ENCODE results near the gene OR4N2.
"Not testable (repeated sequence)": the region's sequence is repeated elsewhere in the genome, so short reads cannot be mapped to it uniquely, and the experiment has no call there.

OR4N2 gene, protein sequence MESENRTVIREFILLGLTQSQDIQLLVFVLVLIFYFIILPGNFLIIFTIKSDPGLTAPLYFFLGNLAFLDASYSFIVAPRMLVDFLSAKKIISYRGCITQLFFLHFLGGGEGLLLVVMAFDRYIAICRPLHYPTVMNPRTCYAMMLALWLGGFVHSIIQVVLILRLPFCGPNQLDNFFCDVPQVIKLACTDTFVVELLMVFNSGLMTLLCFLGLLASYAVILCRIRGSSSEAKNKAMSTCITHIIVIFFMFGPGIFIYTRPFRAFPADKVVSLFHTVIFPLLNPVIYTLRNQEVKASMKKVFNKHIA

DNA sequence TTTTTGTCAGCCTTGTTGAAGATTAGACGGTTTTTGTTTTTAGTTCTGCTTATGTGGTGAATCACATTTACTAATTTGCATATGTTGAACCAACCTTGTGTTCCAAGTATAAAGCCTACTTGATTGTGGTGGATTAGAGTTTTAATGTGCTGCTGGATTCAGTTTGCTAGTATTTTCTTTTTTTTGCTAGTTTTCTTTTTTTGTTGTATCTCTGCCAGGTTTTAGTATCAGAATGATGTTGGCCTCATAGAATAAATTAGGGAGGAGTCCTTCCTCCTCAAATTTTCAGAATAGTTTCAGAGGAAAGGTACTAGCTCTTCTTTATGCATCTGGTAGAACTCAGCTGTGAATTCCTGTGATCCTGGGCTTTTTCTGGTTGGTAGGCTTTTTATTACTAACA is at the start of gene OR4N2:
TSS of gene OR4N2 (plus strand) at position 301 of the 400 bp plus-strand sequence. CDS start 23,679 bp downstream, outside the sequence.
- not testable (repeated sequence) for DNase-seq

GRCh38 chr14:19754172-19754571 is 49.4 kb upstream of the OR4N2 start:
- no peak for DNase-seq

DNA sequence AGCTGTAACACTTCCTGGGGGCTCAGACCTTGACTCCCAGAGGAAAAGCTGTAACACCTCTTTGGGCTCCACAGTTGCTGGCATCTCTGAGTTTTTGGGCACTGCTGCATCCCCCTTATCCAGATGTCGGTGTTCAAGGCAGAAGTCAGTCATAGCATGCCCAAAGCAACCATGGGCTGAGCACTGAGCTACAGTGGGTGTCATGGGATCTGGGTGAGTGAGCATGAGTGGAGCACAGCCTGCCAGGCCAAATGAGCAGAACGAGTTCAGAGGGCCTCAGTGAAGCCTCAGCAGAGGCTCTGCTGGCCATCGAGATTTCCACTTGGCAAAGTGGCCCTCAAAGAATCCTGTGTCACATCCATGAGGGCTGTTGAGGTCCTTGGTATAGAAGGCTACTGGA is 32.1 kb upstream of the OR4N2 start:
- not testable (repeated sequence) for DNase-seq

DNA sequence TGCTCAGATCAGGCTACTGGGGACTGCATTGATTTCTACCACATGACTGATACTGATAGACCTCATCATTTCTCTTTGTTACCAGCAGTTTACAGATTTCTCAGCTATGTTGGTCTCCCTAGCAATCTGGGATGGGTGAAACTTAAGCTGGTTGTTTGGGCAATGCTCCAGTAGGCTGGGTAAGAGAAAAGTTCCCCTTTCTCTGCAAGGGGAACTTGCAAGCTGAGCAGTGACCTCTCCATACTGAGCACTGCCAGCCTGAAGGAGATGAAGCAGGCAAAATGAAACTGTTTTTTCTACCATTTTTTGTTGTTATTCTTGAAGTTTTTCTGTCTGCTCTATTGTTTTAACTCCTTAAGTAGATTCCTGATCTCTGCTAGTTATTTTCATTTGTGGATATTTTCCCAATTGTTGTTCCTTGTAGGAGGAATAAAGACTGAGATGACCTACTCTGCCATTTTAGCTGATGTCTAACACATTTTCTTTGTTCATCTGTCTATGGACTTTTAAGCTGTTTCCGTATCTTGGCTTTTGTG is 31.6 kb upstream of the OR4N2 start:
- DNase-seq: no peak

DNA sequence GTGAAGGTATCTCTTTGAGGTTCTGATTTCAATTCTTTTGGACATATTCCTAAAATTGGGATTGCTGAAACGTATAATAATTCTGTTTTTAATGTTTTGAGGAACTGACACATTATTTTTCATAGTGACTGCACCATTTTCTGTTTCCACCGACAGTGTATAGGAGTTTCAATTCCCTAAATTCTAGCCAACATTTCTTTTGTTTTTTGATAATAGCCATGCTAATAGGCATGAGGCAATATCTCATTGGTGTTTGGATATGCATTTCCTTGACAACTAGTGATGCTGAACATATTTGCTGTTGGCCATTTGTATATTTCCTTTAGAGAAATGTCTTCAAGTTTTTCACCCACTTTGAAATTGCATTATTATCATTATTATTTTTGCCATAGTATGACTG is 31.1 kb upstream of the OR4N2 start:
- DNase-seq: not testable (repeated sequence)

DNA sequence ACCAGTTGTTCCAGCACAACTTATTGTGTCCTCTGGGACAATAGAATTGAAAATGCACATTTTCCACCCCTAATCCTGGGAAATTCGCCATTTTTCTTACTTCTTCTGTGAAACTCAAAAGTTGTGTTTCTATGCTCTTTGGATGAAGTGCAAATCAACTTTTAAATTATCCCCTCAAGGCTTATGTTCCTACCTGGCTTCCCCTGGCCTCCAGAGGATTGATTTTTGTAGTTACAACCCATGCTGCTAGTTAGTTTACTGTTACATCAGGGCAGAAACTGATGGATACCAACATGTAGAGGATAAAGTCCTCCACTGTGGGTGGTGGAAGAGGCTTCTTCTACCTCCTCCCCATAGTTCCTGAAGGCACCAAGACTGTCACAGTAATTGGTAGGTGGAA is 30.4 kb upstream of the OR4N2 start, which contains the start of gene OR4M1:
TSS of gene OR4M1 (plus strand) at position 301 of the 400 bp plus-strand sequence. CDS start 6,819 bp downstream, outside the sequence.
- not testable (repeated sequence) for DNase-seq

DNA sequence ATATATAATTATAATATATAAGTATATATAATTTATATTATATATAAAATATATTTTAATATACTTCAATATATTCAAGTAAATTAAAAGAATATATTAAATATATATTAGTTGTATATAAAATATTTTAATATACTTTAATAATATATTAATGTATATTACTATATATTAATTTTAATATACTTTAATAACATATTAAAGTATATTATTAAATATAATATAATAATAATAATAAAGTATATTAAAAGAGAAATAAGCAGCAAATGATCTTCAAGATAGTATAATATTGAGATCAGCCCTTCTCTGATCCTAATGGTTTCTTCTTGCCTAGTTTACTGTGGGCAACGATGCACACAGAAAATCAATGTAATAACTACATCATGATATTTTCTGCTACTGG is 28.0 kb upstream of the OR4N2 start:
- DNase-seq: no peak

GRCh38 chr14:19785848-19786247 is 17.7 kb upstream of the OR4N2 start:
- not testable (repeated sequence) for DNase-seq

DNA sequence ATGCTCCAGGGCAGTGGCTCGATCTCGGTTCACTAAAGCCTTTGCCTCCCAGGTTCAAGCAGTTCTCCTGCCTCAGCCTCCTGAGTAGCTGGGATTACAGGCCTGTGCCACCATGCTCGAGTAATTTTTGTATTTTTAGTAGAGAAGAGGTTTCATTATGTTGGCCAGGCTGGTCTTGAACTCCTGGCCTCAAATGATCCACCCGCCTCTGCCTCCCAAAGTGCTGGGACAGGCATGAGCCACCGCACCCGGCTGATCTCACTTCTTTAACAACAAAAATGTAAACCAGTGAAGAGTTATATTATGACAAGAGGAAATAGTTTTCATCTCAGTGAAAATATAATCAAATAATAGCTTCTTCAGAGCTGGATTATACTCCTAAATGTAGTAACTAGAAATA is 16.3 kb upstream of the OR4N2 start:
- DNase-seq: not testable (repeated sequence)

- not testable (repeated sequence) for DNase-seq
Measured at GRCh38 chr14:19788150-19788549, 15.4 kb upstream of the OR4N2 start.

DNA sequence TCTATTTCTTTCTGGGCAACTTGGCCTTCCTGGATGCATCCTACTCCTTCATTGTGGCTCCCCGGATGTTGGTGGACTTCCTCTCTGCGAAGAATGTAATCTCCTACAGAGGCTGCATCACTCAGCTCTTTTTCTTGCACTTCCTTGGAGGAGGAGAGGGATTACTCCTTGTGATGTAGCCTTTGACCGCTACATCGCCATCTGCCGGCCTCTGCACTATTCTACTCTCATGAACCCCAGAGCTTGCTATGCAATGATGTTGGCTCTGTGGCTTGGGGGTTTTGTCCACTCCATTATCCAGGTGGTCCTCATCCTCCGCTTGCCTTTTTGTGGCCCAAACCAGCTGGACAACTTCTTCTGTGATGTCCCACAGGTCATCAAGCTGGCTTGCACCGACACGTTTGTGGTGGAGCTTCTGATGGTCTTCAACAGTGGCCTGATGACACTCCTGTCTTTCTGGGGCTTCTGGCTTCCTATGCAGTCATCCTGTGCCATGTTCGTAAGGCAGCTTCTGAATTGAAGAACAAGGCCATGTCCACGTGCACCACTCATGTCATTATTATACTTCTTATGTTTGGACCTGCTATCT is 7.0 kb upstream of the OR4N2 start:
- DNase-seq: not testable (repeated sequence)

DNA sequence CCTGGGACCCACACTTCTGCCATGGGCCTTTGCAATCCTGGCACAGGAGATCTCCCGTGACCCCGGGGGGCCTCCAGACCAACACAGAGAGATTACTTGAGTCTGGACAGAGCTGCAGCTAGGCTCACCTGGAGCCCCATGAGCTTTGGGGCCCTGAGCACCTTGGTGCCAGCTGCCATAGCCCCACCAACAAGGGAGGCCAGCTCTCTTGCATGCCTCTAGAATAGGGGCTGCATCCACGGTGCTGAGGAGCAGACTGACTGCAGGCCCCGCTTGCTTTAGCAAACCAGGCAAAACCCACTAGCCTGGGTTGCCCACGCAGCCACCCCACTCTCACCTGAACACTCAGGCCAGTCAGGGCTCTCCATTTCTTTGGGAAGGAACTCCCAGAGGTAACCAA is 3.7 kb upstream of the OR4N2 start:
- no peak for DNase-seq

DNA sequence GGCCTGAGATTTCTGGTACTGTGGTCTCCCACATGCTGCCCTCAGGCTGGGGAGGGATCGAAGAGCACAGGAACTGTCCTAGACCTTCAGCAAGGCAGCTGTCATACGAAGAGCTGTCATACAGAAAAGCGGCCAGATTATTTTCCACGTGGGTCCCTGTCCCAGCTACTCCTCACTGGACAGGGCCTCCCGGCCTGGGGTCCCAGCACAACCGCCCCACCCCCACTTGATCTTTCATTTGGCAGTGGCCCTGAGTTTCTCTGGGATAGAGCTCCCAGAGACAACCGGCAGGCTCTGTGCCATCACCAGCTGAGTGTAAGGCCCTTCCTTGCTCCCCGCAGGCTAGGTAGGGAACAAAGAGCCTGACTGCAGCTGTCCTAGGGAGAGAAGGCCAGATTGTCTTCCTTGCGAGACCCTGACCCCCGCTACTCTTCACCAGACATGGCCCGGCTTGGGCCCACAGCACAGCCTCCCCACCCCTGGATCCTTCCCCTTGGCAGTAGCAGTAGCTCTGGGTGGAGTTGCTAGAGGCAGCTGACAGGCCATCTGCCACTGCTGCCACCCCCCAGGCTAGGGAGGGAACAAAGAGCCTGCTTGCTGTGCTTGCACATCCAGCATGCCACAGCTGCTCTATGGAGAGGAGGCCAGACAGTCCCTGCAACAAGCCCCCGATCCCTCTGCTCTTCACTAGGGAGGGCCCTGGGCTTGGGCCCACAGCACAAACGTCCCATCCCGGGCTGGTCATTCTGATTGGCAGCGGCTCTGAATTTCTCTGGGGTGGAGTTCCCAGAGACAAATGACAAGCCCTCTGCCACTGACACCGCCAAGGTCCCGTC is 3.1 kb upstream of the OR4N2 start:
- DNase-seq: no peak

- DNase-seq: no peak
Measured at GRCh38 chr14:19801118-19801464, 2.5 kb upstream of the OR4N2 start.

GRCh38 chr14:19813171-19813920 is 9.8 kb downstream of the OR4N2 start:
- not testable (repeated sequence) for DNase-seq

DNA sequence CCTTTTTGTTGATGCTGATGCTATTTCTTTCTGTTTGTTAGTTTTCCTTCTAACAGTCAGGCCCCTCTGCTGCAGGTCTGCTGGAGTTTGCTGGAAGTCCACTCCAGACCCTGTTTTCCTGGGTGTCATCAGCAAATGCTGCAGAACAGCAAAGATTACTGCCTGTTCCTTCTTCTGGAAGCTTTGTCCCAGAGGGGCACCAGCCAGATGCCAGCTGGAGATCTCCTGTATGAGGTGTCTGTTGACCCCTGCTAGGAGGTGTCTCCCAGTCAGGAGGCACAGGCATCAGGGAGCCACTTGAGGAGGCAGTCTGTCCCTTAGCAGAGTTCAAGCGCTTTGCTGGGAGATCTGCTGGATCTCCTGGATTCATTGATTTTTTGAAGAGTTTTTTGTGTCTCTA is 16.3 kb downstream of the OR4N2 start:
- not testable (repeated sequence) for DNase-seq

GRCh38 chr14:19821016-19821415 is 17.4 kb downstream of the OR4N2 start:
- DNase-seq: not testable (repeated sequence)

- DNase-seq: no peak
Measured at GRCh38 chr14:19823178-19823577, 19.6 kb downstream of the OR4N2 start.

- no peak for DNase-seq
Measured at GRCh38 chr14:19823765-19824164, 20.2 kb downstream of the OR4N2 start.

DNA sequence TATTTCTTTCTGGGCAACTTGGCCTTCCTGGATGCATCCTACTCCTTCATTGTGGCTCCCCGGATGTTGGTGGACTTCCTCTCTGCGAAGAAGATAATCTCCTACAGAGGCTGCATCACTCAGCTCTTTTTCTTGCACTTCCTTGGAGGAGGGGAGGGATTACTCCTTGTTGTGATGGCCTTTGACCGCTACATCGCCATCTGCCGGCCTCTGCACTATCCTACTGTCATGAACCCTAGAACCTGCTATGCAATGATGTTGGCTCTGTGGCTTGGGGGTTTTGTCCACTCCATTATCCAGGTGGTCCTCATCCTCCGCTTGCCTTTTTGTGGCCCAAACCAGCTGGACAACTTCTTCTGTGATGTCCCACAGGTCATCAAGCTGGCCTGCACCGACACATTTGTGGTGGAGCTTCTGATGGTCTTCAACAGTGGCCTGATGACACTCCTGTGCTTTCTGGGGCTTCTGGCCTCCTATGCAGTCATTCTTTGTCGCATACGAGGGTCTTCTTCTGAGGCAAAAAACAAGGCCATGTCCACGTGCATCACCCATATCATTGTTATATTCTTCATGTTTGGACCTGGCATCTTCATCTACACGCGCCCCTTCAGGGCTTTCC is 24.2 kb downstream of the OR4N2 start:
- DNase-seq: not testable (repeated sequence)

DNA sequence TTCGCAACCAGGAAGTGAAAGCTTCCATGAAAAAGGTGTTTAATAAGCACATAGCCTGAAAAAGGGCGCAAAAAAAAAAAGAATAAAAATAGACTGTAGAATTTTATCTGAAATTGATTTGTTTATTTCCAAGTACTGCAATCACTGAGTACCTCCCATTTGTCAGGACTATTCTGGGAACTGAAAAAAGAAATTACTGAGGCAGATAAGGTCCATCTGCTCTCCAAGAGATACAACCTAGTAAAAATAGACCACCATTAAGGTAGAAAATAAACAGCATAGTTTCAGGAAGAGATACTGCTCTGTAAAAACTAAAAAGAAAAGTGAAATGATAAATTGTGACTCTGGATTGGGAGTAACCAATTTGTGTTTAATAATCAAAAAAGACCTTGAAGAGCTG is 24.7 kb downstream of the OR4N2 start:
- DNase-seq: no peak

DNA sequence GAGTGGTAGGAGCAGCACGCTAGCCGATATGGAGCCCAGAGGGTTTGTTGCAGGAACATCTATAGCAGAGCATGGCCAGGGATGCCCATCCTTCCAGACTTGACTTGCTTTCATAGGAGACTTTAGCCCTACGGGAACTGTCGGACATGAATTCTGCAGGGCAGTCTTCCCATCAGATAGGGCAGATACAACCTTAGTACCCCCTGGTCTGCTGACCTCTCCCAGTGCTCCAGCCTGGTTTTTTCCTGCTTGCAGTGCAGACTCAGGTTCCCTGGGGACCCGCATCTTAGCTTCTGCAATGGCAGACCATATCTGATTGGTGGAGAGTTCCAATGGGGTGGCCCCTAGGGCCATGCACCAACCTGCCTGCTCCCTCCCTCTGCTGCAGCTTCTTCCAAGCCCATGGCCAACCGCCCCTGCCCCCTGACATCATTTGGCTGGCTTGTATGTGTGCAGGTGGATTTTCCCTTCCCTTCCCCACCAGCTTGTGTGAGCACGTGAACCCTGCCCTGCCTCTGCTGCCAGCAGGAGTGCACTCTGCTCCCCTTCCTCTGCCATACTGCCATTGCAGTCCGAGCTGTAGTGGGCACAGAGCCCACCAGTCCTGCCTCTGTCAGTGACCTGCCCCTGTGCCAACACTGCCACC is 30.8 kb downstream of the OR4N2 start:
- not testable (repeated sequence) for DNase-seq

Measured in activated CD4-positive, alpha-beta T cell treated with anti-CD3 and anti-CD28 coated beads, Interleukin-2, amount 50 U/mL, for 16 hours (primary cell).